Lower leg skin (tissue), 4 donors: ENCODE data around the gene ABL1. TPM values are rescaled to one million over a fixed set of nuclear protein-coding genes. Genes with fewer than 3 reads are reported as not detected.

Experiments used
- DNase-seq, 2 donors: peaks; one replicate each; pipeline ENCODE4 v3.0.0-alpha.2; 2019; ENCODE audit warnings: low spot score in 2 of 2
- H3K4me3 ChIP-seq: fragments of 200-600 bp; sonication (generic); 2 replicates; pipeline ENCODE4 v1.5.1; 2017; ENCODE audit warnings: mild to moderate bottlenecking, low read depth; ENCODE audit not compliant: poor library complexity, severe bottlenecking
- POLR2A ChIP-seq, 2 donors: fragments of 450-650 bp; IDR thresholded peaks; one replicate each; pipeline ENCODE4 v1.6.1; 2016 to 2017; ENCODE audit warnings: antibody characterized with exemption in 2 of 2, mild to moderate bottlenecking in 1 of 2, moderate library complexity in 1 of 2
- WGBS, 2 donors: methylation state at CpG; one replicate each; pipeline ENCODE4 v1.1.5; 2018; 5-methylcytosine and 5-hydroxymethylcytosine counted together
- intact Hi-C: fragments of 100-400 bp; cut with DNase I; formaldehyde crosslinking; loops from one replicate; pipeline ENCODE4 v1.15.0; 2023; ENCODE audit warnings: low total_unique reads
- total RNA-seq, 4 donors: library from RNA; depleted of rRNA; stranded (reverse); fragments of >200 nt; gene quantifications; one replicate each; pipeline ENCODE4 v1.1.0, GENCODE V29; 2016
- TF ChIP-seq, protein P1 (sequence below), 3 donors: fragments of 450-650 bp; IDR thresholded peaks; one replicate each; pipeline ENCODE4 v1.5.1; 2016; ENCODE audit warnings: antibody characterized with exemption in 3 of 3, mild to moderate bottlenecking in 3 of 3, moderate library complexity in 2 of 3

ABL1 gene
- total RNA-seq, 4 donors from 2014 or later: 21.2 to 47.2 (median 34.3) TPM

DNA sequence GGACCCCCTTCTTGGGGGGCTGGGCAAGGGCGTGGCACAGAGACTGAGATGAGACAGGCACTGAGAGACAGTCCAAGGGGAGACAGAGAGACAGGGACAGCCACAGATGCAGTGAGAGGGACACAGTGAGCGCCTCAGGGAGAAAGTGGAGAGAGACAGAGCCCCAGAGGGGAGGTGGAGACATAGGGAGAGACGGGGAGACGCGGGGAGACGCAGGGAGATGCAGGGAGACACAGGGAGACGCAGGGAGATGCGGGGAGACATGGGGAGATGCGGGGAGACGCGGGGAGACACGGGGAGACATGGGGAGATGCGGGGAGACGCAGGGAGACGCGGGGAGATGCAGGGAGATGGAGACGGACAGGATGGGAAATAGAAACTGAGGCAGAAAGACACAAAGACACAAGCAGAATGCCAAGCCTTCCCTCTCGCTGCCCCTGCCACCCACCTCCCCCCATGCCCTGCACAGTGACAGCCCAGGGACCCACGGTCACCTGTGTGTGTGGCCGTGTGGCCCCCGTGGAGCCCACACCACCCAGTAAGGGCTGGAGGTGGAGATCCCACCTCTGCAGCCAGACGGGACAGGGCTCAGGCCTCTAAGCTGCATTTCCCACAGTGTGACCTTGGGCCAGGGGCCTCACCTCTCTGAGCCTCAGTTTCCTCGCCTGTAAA, 95.2 kb downstream of the ABL1 start:
- 89 to 90% methylated on average over 23 of the region's 23 CpGs for WGBS, 2 donors

DNA sequence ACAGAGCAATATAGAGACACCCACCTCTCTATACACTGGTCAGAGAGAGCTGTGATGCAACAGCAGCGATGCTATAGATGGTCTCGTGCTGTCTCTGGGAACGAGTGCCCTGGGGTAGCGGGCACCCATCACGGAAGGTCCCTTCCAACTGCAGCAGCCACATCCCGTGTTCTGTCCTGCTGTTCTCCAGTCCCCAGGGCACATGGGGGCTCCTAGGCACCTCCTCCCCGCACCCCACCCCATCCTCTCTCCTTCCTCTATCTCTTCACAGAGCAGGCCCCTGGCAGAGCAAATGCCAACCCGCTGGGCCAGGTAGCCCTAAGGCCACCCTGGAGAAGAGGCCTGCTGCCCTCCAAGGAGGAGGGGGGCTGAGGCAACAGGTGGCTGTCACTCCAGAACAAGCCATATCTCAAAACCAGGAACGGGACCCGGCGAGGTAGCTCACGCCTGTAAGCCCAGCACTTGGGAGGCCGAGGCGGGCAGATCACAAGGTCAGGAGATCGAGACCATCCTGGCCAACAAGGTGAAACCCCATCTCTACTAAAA, 95.8 kb downstream of the ABL1 start:
- no peak overlapping the region for H3K4me3 ChIP-seq
- DNase-seq: no peak
- TF ChIP-seq, protein P1, sequence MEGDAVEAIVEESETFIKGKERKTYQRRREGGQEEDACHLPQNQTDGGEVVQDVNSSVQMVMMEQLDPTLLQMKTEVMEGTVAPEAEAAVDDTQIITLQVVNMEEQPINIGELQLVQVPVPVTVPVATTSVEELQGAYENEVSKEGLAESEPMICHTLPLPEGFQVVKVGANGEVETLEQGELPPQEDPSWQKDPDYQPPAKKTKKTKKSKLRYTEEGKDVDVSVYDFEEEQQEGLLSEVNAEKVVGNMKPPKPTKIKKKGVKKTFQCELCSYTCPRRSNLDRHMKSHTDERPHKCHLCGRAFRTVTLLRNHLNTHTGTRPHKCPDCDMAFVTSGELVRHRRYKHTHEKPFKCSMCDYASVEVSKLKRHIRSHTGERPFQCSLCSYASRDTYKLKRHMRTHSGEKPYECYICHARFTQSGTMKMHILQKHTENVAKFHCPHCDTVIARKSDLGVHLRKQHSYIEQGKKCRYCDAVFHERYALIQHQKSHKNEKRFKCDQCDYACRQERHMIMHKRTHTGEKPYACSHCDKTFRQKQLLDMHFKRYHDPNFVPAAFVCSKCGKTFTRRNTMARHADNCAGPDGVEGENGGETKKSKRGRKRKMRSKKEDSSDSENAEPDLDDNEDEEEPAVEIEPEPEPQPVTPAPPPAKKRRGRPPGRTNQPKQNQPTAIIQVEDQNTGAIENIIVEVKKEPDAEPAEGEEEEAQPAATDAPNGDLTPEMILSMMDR (IDR thresholded peaks at IDR 0.05): no peak
- no peak for TF ChIP-seq POLR2A (IDR thresholded peaks at IDR 0.05)
- 88 to 90% methylated on average over 15 of the region's 15 CpGs for WGBS, 2 donors
- intact Hi-C loops: loop anchor here (10.0 kb wide), 1 partner anchor 56 kb away; no protein-coding TSS in a partner anchor

More for the DNA sequence above, 95.2 kb downstream of the ABL1 start:
- TF ChIP-seq, protein P1 (IDR thresholded peaks at IDR 0.05): no peak
- no peak for TF ChIP-seq POLR2A (IDR thresholded peaks at IDR 0.05)
- no peak for DNase-seq
- H3K4me3 ChIP-seq: no peak overlapping the region
- intact Hi-C loops: loop anchor here (10.0 kb wide), 1 partner anchor 55 kb away; no protein-coding TSS in a partner anchor

DNA sequence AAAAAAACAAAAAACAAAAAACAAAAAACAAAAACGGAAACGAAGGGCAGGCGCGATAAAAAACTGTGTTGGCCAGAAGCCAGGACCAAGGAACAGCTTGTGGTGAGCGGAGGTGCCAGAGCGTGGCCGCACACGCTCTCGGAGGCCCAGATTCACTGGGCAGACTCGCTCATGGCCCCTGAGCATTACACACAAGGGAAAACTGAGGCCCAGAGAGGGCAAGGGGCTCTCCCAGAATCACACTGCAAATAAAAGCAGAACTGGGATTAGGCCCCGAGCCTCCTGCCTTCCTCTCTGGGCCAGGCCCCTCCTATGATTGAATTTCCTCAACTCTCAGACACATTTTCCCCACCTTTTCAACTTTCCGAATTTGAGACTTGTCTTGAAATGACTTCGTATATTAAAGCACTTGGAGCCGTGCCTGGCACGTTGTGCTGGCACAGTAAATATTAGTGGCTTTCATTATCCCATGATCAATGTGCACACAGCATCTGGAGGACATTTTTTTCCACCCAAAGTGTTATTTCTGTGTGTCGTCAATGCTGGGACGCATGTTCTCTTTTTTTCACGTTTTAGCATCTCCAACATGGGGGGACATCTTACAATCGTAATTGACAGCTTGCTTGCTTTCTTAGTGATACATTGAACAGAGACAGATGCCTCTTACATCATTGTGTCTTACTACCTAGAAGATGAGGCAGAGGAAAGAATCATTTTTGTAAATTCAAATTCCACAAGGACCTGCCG, 96.6 kb downstream of the ABL1 start:
- intact Hi-C loops: loop anchor here (10.0 kb wide), 1 partner anchor 57 kb away; no protein-coding TSS in a partner anchor
- TF ChIP-seq POLR2A (IDR thresholded peaks at IDR 0.05): no peak
- TF ChIP-seq, protein P1 (IDR thresholded peaks at IDR 0.05): no peak
- WGBS, 2 donors: 39 to 48% methylated on average over 20 of the region's 20 CpGs
- DNase-seq: no peak
- no peak overlapping the region for H3K4me3 ChIP-seq

DNA sequence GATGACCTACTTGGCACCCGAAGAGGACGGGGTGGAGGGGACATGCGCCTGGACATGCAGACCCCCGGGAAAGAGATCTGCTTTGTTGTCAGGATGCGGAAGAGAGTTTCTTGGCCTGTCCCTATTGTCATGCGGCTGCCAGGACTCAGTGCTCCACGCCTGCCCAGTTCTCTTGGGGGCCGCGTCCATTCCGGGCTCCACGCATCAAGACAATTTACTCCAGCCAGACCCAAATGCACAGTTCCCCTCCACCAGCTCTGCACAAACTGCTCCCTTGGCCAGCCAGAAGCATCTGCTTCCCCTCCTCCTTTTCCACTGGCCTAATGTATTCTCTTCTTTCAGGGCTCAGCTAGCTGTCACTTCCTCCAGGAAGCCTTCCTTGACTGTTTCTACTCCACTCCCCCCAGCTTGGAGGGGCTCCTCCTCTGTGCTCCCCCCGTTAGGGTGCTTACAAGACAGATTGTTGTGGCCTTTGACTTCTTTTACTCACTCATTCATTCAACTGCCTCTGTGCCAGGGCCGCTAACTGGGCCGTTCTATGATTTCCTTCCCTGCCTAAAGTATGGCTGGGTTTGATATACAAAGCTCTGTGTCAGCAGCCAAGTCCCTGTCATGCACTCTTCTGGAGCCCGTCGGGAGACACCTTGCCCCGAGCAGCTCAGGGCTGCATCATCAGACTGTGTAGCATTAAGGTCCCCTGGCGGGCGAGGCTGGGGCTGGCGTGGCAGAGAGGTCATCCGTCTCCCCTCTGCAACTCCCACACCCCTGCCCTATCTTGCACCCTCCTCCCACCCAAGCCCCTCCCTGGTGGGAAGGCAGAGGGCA, 97.4 kb downstream of the ABL1 start:
- H3K4me3 ChIP-seq: no peak overlapping the region
- 23 to 31% methylated on average over 21 of the region's 21 CpGs for WGBS, 2 donors
- TF ChIP-seq, protein P1 (IDR thresholded peaks at IDR 0.05): no peak
- no peak for TF ChIP-seq POLR2A (IDR thresholded peaks at IDR 0.05)
- intact Hi-C loops: loop anchor here (10.0 kb wide), 1 partner anchor 58 kb away; no protein-coding TSS in a partner anchor
- no peak for DNase-seq
